HG02970 (cell line): ENCODE measurements around the gene HAVCR1.
"Not testable (repeated sequence)": the region's sequence is repeated elsewhere in the genome, so short reads cannot be mapped to it uniquely, and the experiment has no call there.

ENCODE experiments used
- ATAC-seq: cut with Tn5 transposase; IDR thresholded peaks from one replicate; pipeline ENCODE4 v1.9.1; 2021; ENCODE audit warnings: mild to moderate bottlenecking, moderate library complexity, moderate number of reproducible peaks; ENCODE audit not compliant: unreplicated experiment, low FRiP score

The HAVCR1 gene

DNA sequence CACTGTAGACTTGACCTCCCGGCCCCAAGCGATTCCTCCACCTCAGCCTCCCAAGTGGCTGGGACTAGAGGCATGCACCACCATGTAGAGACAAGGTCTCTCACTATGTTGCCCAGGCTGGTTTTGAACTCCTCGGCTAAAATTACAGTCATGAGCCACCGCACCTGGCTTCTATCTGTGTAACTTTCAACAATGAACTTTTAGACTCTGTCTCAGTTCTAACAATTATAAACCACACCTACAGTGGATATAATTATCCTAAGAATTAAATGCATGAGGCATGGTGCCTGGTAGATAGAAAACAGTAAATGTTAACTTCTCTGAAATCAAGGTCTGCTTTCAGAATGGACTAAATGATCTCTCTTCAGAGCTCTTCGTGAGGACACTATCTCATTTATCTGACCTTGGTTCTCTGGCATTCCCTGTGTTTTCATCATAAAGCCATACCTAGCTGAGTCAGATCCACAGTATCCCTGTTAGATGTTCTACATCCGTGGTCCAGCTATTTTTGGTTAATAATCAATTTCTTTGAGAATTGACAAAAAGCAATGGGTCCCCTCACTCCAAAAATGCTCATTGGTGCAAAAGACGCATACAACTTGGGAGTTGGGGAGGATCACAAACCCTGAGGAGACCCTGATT, 7.2 kb downstream of the HAVCR1 start:
- no peak for ATAC-seq

GRCh38 chr5:157050050-157050449, 8.9 kb downstream of the HAVCR1 start:
- ATAC-seq: no peak

- ATAC-seq: no peak
Observed at GRCh38 chr5:157049605-157050004, 9.3 kb downstream of the HAVCR1 start.

DNA sequence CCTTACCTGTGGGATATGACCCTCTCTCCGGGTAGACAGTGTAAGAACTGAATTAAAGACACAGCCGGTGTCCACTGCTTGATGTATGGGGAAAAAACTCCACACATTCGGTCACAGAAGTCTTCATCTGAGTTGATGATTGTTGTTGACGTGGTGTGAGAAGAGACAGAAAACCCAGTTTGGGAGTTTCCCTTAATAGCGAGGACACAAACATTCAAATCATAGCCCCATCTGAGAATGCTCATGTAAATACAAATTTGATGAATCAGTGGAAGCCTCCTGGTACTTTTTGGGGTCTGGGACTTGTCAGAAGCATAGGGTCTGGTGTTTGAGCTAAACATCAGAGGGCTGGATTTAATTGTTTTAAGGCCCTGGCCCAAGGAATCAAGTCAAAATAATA, 11.0 kb downstream of the HAVCR1 start:
- no peak for ATAC-seq

- ATAC-seq: not testable (repeated sequence)
Observed at GRCh38 chr5:157047016-157047415, 11.9 kb downstream of the HAVCR1 start.

- ATAC-seq: no peak
Observed at GRCh38 chr5:157046041-157046440, 12.9 kb downstream of the HAVCR1 start.

DNA sequence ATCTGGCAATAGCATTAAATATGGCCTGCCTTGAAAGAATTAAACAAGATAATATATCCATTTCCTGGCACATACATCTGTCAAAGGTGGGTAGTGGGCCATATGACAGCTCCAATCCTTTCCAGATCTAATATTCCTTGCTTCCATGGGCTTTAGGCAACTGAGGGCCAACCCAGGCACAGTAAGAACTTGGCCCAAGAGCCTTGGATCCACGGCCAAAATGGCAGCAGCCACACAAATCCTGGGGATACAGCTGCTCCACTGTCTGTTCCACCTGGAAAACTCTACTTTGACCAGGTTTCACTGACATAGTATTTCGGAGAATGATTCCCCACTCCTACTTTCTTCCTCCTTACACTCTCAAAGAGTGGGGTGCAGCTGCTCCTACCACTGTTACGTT, 13.3 kb downstream of the HAVCR1 start:
- ATAC-seq: no peak

DNA sequence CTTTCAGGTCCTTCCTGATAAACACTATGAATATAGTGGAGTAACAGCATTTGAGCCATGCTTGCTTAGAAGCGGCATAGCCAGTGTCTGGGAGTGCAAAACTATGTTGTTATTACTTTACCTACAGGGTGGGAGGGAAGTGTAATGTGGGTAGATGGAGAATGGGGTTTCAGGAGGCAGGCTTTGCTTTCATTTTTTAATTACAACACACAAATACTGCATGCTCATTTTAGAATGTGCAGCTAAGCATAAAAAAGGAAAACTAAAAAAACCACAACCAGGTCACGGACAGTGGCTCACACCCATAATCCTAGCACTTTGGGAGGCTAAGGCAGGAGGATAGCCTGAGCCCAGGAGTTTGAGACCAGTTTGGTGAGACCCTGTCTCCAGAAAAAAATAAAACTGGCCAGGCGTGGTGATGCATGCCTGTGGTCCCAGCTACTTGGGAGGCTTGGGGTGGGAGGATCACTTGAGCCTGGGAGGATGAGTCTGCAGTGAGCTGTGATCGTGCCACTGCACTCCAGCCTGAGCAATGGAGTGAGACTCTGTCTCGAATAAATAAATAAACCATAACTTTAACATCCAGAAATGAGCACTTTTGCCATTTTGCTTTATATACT, 20.2 kb downstream of the HAVCR1 start:
- no peak for ATAC-seq

- not testable (repeated sequence) for ATAC-seq
Observed at GRCh38 chr5:157034106-157035072, 24.5 kb downstream of the HAVCR1 start.

DNA sequence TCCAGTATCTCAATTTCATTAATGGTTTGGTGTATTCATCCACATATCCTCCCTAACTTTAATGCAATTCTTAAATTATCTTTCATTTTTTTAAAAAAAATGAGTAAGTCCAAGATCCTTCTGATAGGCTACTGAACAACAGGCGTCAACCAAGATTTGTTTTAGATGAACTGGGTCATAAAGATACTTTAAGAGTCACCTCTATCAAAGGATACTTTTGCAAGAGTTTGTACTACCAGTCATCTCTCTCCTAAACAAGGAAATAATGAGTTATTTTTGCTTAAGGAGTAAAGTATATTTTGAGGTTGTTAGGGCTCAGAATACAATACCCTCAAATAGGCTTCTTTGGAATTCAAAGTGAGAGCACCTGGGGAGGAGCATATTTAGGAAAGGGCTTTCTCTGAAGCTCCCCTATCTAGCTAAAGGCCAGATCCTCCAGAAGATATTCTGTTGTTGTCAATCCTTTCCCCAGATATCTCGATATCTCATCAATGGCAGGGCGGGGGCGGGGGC, 25.8 kb downstream of the HAVCR1 start:
- no peak for ATAC-seq

GRCh38 chr5:157030692-157031091, 28.2 kb downstream of the HAVCR1 start:
- ATAC-seq: no peak

GRCh38 chr5:157029457-157029856, 29.5 kb downstream of the HAVCR1 start:
- no peak for ATAC-seq

- peak; percentile 86 for ATAC-seq
Observed at GRCh38 chr5:157027663-157028062, 31.3 kb downstream of the HAVCR1 start.

DNA sequence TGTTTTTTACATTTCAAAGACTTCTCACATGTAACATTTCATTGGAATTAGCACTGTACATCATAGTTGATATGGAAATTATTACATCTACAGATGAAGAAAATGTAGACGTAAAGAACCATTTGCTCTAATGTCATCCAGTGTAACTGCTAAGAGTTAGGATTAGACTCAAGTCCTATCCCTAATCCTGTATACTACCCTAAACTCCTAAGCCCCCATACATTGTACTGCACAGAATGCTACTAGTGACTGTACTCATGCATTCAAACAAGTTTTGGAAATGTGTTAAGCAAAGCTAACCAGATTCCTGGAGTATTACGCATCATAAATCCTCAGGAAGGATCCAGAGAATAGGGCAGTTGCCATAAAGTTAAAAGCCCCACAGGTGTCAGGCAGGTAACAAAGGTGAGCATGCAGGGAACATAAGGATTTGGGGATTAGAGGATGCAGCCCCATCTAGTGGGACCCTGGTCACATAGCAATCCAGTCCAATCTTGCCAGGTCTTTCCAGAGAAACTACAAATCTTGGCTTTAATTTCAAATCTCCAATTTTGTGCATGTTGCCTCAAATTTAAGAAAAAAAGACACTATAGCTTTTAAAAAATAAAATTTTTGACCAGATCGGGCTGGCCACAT, 32.0 kb downstream of the HAVCR1 start:
- ATAC-seq: no peak

GRCh38 chr5:157025093-157025698, 33.7 kb downstream of the HAVCR1 start:
- no peak for ATAC-seq

GRCh38 chr5:157024208-157024959, 34.5 kb downstream of the HAVCR1 start:
- ATAC-seq: no peak

DNA sequence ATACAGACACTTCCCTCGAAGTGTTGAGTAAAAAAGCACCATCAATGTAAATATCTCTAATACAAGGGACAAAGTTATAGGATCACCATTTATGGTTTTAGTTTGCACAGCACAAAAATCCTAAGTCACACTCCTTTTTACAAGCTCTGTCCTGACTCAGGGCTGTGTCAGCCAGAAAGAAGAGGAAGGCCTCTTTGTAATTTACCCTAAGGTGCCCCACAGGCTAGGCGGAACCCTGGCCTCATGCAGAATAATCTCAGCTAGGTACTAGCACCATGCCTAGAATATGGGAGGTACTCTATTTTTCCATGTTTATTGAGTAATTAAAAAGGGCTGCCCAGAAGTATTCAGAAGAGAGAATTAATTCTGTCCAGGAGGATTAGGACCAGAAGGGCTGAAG, 36.9 kb downstream of the HAVCR1 start:
- no peak for ATAC-seq

- no peak for ATAC-seq
Observed at GRCh38 chr5:157020511-157021222, 38.2 kb downstream of the HAVCR1 start.

DNA sequence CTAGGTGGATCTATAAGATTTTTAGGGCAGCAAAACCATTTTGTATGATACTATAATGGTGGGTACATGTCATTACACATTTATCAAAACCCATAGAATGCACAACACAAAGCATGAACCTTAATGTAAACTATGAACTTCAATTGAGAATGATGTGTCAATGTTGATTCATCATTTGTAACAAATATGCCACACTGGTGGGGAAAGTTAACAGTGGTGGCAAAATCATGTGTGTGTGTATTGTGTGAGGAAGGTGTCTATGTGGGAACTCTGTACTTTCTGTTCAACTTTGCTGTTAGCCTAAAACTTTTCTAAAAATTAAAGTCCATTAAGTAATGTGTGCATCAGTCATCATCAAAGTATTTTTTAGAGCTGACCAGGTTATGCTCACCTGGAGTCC, 38.9 kb downstream of the HAVCR1 start:
- ATAC-seq: no peak
